Kidney epithelial cell (primary cell): ENCODE results near the gene MIA. TPM values are rescaled to one million over a fixed set of nuclear protein-coding genes. Genes with fewer than 3 reads are reported as not detected.
"Not testable (repeated sequence)": the region's sequence is repeated elsewhere in the genome, so short reads cannot be mapped to it uniquely, and the experiment has no call there.

Experiments used
- DNase-seq: peaks from one replicate; pipeline ENCODE4 v3.0.0-alpha.2; 2010; ENCODE audit warnings: low read depth
- H3K27me3 ChIP-seq: 2 replicates; pipeline ENCODE4 v1.6.0; 2011; ENCODE audit warnings: low read length; ENCODE audit not compliant: control insufficient read depth, insufficient read depth
- H3K36me3 ChIP-seq: 2 replicates; pipeline ENCODE4 v1.5.1; 2011; ENCODE audit warnings: low read length; ENCODE audit not compliant: control insufficient read depth, insufficient read depth
- H3K4me3 ChIP-seq: 2 replicates; pipeline ENCODE4 v1.5.1; 2011; ENCODE audit warnings: low read depth, mild to moderate bottlenecking, control low read depth, low read length
- CTCF ChIP-seq: IDR thresholded peaks from 2 replicates; pipeline ENCODE4 v1.5.1; 2011; ENCODE audit warnings: mild to moderate bottlenecking, moderate library complexity, low read length, control low read depth, inconsistent platforms; ENCODE audit not compliant: insufficient read depth, poor library complexity, severe bottlenecking
- total RNA-seq: library from RNA; depleted of rRNA; stranded (reverse); fragments of >200 nt; gene quantifications from 2 replicates; pipeline ENCODE4 v1.2.3, GENCODE V29; 2015

MIA gene
- total RNA-seq, 1 donor from 2014 or later: not detected

DNA sequence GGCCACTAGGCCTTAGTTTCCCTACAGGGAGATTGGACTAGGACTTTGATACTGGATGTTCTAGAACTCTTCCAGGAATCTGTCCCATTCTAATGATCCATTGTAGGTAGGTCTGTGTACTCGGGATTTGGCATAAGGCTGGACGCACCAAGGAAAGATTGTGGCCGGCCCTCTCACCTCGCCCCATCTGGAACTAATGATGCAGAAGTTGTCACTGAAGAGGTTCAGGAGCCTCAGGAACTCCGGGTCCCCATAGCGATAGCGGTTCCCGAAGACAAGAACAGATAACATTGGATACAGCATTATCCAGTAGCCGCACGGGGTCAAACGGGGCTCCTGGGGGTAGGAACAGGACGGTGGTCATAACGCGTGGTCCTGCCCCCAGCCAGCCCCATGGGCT lies 34.8 kb downstream of the MIA start:
- no peak for DNase-seq
- Histone ChIP-seq H3K36me3 (peaks cover under 1% of the 10 kb centered on the region), H3K27me3 (peaks cover 12% of the 10 kb centered on the region), H3K4me3 (peak overlapping the region; percentile 40)
- no peak for TF ChIP-seq CTCF

DNA sequence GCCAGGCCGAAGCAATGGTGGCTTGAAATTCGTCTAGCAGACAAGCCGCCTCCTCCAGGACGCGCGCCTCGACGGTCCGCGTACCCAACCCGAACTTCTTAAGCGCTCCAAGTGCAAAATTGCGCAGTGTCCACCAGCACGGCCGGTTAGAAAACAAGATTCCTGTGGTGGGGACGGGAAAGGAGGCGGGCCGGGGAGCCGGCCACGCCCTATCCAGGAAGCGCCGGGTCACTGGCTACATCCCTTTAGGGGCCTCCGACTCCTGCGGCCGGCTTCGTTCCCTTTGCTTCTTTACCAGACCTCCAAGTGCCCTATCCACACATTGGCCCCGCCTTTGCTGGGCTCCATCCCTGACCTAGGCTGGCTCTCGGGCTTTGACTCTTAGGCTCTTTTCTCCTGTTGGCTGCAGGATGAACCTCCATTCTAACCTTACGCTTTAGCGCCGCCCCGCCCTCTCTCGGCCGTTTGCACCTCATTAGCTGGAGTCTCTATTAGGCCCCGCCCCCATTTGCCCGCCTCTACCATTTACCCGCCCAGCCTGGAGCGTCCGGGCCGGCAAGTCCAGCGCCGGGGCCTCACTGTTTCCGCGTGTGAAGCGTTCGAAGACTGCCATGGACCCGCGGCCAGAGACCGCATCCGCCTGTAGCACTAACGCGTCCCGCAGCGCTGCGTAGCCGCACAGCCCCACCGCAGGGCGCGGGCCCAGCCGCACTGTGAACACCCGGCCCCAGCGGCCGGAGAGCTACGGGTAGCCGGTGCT lies 35.5 kb downstream of the MIA start:
- not testable (repeated sequence) for H3K36me3 ChIP-seq, DNase-seq
- Histone ChIP-seq H3K27me3 (peaks cover 16% of the 10 kb centered on the region), H3K4me3 (peak overlapping the region; percentile 40)

DNA sequence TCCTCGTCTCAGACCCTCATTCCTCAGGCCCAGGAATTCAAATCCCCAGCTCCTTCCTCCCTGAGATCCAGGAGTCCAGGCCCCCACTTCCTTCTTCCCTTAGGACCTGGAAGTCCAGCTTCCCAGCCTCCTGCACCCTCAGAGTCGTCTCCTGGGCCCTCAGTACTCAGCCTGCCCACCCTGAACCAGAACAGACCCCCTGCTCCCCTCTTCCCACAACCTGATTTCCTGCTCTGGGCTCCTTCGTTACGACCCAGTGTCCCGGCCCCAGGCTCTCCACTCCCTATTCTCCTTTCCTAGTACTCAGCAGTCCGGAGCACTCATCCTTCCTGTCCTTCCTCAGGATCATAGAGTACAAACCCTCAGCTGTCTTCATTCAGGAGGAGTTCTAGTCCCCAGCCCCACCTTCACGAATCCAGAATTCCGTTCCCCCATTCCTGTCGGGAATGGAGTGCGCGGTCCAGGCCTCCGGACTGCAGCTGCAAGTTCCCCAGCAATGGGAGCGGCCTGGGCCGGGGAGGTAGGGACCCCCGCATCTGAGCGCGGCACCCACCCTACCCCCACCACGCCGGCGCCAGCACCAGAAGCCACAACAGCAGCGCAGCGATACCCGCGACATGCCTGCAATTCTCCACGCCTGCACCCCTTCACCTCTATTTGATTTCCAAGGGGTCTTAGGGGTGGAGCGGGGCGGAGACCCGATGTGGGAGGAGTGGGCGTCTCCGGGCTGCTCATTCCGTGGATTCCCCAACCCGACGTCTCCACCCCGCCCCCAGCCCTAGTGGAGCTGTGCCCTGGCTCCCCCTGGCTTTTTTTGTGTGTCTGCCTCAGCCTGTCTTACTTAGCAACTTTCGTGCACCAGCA lies 36.4 kb downstream of the MIA start:
- TF ChIP-seq CTCF: peak; percentile 7
- Histone ChIP-seq H3K27me3 (peaks cover 16% of the 10 kb centered on the region), H3K4me3 (no peak overlapping the region), H3K36me3 (no peaks in the 10 kb centered on the region)
- DNase-seq: no peak

GRCh38 chr19:40812571-40812970 lies 37.2 kb downstream of the MIA start:
- H3K36me3 ChIP-seq, H3K4me3 ChIP-seq, DNase-seq: not testable (repeated sequence)
- H3K27me3 ChIP-seq: peaks cover 16% of the 10 kb centered on the region

DNA sequence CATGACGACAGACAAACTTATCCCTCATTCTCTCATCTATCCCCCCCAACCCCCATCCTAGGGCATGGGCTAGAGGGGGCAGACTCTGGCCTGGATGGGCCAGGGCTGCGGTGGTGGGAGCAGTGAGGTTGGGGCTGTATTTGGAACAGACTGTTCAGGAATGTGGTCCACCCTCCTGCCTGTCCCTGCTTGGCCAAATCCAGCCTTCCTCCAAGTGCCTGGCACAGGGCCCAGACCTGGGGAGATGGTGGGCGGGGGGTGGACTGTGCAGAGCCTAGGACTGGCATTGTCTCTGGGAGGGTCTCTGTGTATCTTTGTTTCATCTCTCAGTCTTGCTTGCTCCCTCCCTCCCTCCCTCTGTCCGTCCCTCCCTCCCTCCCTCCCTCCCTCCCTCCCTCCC lies 37.9 kb downstream of the MIA start:
- H3K36me3 ChIP-seq: no peaks in the 10 kb centered on the region
- TF ChIP-seq CTCF: no peak
- peaks cover 16% of the 10 kb centered on the region for H3K27me3 ChIP-seq
- H3K4me3 ChIP-seq: no peak overlapping the region
- no peak for DNase-seq

- no peaks in the 10 kb centered on the region for H3K36me3 ChIP-seq
- no peak for DNase-seq
- no peak for TF ChIP-seq CTCF
- H3K27me3 ChIP-seq: peaks cover 16% of the 10 kb centered on the region
- H3K4me3 ChIP-seq: no peak overlapping the region
Observed at GRCh38 chr19:40815223-40815622, 39.9 kb downstream of the MIA start.
